GM19351 (cell line): Measurements from ENCODE around the gene ZNF480.
A peak's percentile ranks its signal among the peaks of the same experiment; 100 is the strongest.
"Not testable (repeated sequence)": the region's sequence is repeated elsewhere in the genome, so short reads cannot be mapped to it uniquely, and the experiment has no call there.

Experiments used
- ATAC-seq: cut with Tn5 transposase; IDR thresholded peaks from one replicate; pipeline ENCODE4 v1.9.1; 2021; ENCODE audit warnings: mild to moderate bottlenecking, moderate library complexity; ENCODE audit not compliant: unreplicated experiment

The ZNF480 gene

GRCh38 chr19:52336791-52337381, 39.9 kb downstream of the ZNF480 start:
- no peak for ATAC-seq

- not testable (repeated sequence) for ATAC-seq
Observed at GRCh38 chr19:52339022-52339421, 42.1 kb downstream of the ZNF480 start.

- no peak for ATAC-seq
Observed at GRCh38 chr19:52343548-52343947, 46.6 kb downstream of the ZNF480 start.

GRCh38 chr19:52345162-52345561, 48.2 kb downstream of the ZNF480 start:
- ATAC-seq = no peak

GRCh38 chr19:52351512-52351911, 54.5 kb downstream of the ZNF480 start:
- ATAC-seq = no peak

GRCh38 chr19:52366414-52366824, 69.5 kb downstream of the ZNF480 start:
- no peak for ATAC-seq

- ATAC-seq = peak; percentile 58
Observed at GRCh38 chr19:52369559-52370340, 72.8 kb downstream of the ZNF480 start, which contains the start of gene ZNF880. ZNF880 (plus strand) TSS chr19:52369923; CDS start chr19:52369966, 43 bp downstream.

GRCh38 chr19:52370341-52370710, 73.4 kb downstream of the ZNF480 start:
- ATAC-seq = no peak
